OCI-LY3 (cell line): Measurements from ENCODE around the gene ARID4A.

ENCODE experiments used
- H2AFZ ChIP-seq: fragments of 200-600, 300-600 bp; shearing (Covaris generic); 2 replicates; pipeline ENCODE4 v1.6.0; 2014; ENCODE audit warnings: antibody characterized with exemption, low read depth, low read length
- H3K27ac ChIP-seq: fragments of 200-600, 300-600 bp; sonication (generic); 2 replicates; pipeline ENCODE4 v1.5.1; 2014; ENCODE audit warnings: mild to moderate bottlenecking, low read length, moderate library complexity, mixed read lengths
- H3K27me3 ChIP-seq: fragments of 200-600, 300-600 bp; sonication (generic); 2 replicates; pipeline ENCODE4 v1.6.1; 2014; ENCODE audit warnings: low read depth, low read length, mixed read lengths
- H3K36me3 ChIP-seq: fragments of 200-600, 300-600 bp; sonication (generic); replicated peaks from 2 replicates; pipeline ENCODE3; 2014; ENCODE audit warnings: low read depth, low read length, mixed read lengths
- H3K4me1 ChIP-seq: fragments of 300-600, 200-600 bp; sonication (generic); 2 replicates; pipeline ENCODE4 v1.6.1; 2014; ENCODE audit warnings: low read length, mixed read lengths
- H3K4me2 ChIP-seq: fragments of 200-600, 300-600 bp; sonication (generic); 2 replicates; pipeline ENCODE4 v1.6.1; 2014; ENCODE audit warnings: low read length, mixed read lengths
- H3K4me3 ChIP-seq: fragments of 300-600, 200-600 bp; sonication (generic); 2 replicates; pipeline ENCODE4 v1.5.1; 2014; ENCODE audit warnings: antibody characterized with exemption, mild to moderate bottlenecking, low read length, moderate library complexity
- H3K79me2 ChIP-seq: fragments of 300-600, 200-600 bp; shearing (Covaris generic); 2 replicates; pipeline ENCODE4 v1.6.1; 2014; ENCODE audit warnings: mild to moderate bottlenecking, low read length, mixed read lengths
- H3K9ac ChIP-seq: fragments of 300-600, 200-600 bp; shearing (Covaris generic); 2 replicates; pipeline ENCODE4 v1.6.0; 2014; ENCODE audit warnings: mild to moderate bottlenecking, low read length, moderate library complexity
- H3K9me3 ChIP-seq: fragments of 200-600, 300-600 bp; shearing (Covaris generic); 2 replicates; pipeline ENCODE4 v1.6.1; 2014; ENCODE audit warnings: low read length, mixed read lengths; ENCODE audit not compliant: insufficient read depth
- H4K20me1 ChIP-seq: fragments of 200-600, 300-600 bp; sonication (generic); 2 replicates; pipeline ENCODE4 v1.6.1; 2016; ENCODE audit warnings: low read length, mixed read lengths; ENCODE audit not compliant: insufficient read depth
- CTCF ChIP-seq: fragments of 200-600, 300-600 bp; sonication (generic); IDR thresholded peaks from 2 replicates; pipeline ENCODE4 v1.5.1; 2014; ENCODE audit warnings: antibody characterized with exemption, low read length, low read depth
- EZH2phosphoT487 ChIP-seq: fragments of 200-600 bp; shearing (Covaris generic); IDR thresholded peaks from 2 replicates; pipeline ENCODE4 v1.6.1; 2018; ENCODE audit warnings: antibody characterized with exemption, mixed run types, low read depth

Gene ARID4A

GRCh38 chr14:58376791-58377190 is 78.4 kb downstream of the ARID4A start:
- TF ChIP-seq CTCF (no peak), EZH2phosphoT487 (no peak)
- Histone ChIP-seq H4K20me1 (no peaks in the 10 kb centered on the region), H3K9me3 (no peaks in the 10 kb centered on the region), H3K4me1 (no peaks in the 10 kb centered on the region), H2AFZ (no peak overlapping the region), H3K9ac (no peak overlapping the region), H3K4me3 (no peak overlapping the region), H3K36me3 (peaks cover 9% of the 10 kb centered on the region), H3K4me2 (no peak overlapping the region), H3K27ac (no peak overlapping the region), H3K79me2 (no peaks in the 10 kb centered on the region), H3K27me3 (no peaks in the 10 kb centered on the region)

DNA sequence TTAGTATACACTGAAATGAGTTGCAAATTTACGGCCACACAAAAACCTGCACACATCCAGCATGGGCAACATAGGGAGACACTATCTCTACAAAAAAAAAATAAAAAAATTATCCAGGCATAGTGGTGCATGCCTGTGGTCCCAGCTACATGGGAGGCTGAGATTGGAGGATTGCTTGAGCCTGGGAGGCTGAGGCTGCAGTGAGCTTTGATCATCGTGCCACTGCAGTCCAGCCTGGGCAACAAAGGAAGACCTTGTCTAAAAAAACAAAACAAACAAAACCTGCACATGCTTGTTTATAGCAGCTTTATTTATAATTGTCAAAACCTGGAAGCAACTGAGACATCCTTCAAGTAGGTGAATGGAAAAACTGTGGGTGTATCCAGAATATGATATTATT is 92.5 kb downstream of the ARID4A start:
- Histone ChIP-seq H3K36me3 (no peaks in the 10 kb centered on the region), H4K20me1 (no peaks in the 10 kb centered on the region), H3K4me3 (no peak overlapping the region), H3K79me2 (no peaks in the 10 kb centered on the region), H3K27me3 (no peaks in the 10 kb centered on the region), H3K4me2 (no peak overlapping the region), H3K4me1 (peaks cover 5% of the 10 kb centered on the region), H3K27ac (no peak overlapping the region), H2AFZ (no peak overlapping the region), H3K9ac (no peak overlapping the region), H3K9me3 (no peaks in the 10 kb centered on the region)
- no peak for TF ChIP-seq EZH2phosphoT487

- Histone ChIP-seq H3K79me2 (no peaks in the 10 kb centered on the region), H3K9ac (peak overlapping the region; percentile 43), H3K4me2 (peak overlapping the region; percentile 75), H4K20me1 (no peaks in the 10 kb centered on the region), H3K36me3 (peaks cover 2% of the 10 kb centered on the region), H3K27ac (no peak overlapping the region), H3K27me3 (no peaks in the 10 kb centered on the region), H3K9me3 (no peaks in the 10 kb centered on the region), H2AFZ (peak overlapping the region; percentile 91), H3K4me1 (peaks cover 10% of the 10 kb centered on the region), H3K4me3 (peak overlapping the region; percentile 70)
- TF ChIP-seq CTCF (no peak), EZH2phosphoT487 (no peak)
These were observed 97.1 kb downstream of the ARID4A start for GRCh38 chr14:58395562-58395811.

GRCh38 chr14:58395812-58396788 is 97.7 kb downstream of the ARID4A start, which contains the start of gene TOMM20L:
Gene TOMM20L (plus strand): TSS chr14:58395930. CDS start chr14:58395958, 28 bp downstream.
- no peaks in the 10 kb centered on the region for H4K20me1 ChIP-seq
- H3K9ac ChIP-seq = peak within 1 kb of the TSS; percentile 63
- no peaks in the 10 kb centered on the region for H3K9me3 ChIP-seq
- H2AFZ ChIP-seq = peak within 1 kb of the TSS; percentile 91
- H3K27ac ChIP-seq = no peak within 1 kb of the TSS
- H3K4me1 ChIP-seq = peaks cover 10% of the 10 kb centered on the region
- peak within 1 kb of the TSS; percentile 70 for H3K4me3 ChIP-seq
- no peaks in the 10 kb centered on the region for H3K79me2 ChIP-seq
- peaks cover 2% of the 10 kb centered on the region for H3K36me3 ChIP-seq
- TF ChIP-seq CTCF (peak; percentile 77), EZH2phosphoT487 (no peak)
- peak within 1 kb of the TSS; percentile 75 for H3K4me2 ChIP-seq
- no peaks in the 10 kb centered on the region for H3K27me3 ChIP-seq
